NB4 (cell line): Measurements from ENCODE around the gene CASP9.
A peak's percentile ranks its signal among the peaks of the same experiment; 100 is the strongest.
"Not testable (repeated sequence)": the region's sequence is repeated elsewhere in the genome, so short reads cannot be mapped to it uniquely, and the experiment has no call there.

ENCODE experiments used
- DNase-seq: peaks from one replicate; pipeline ENCODE4 v3.0.0; 2010; ENCODE audit warnings: low read depth
- H3K4me3 ChIP-seq: one replicate; pipeline ENCODE4 v1.5.1; 2011; ENCODE audit warnings: mild to moderate bottlenecking, low read depth, low read length, moderate library complexity
- CTCF ChIP-seq: IDR thresholded peaks from one replicate; pipeline ENCODE4 v1.5.1; 2012; ENCODE audit warnings: low read depth, low read length
- MAX ChIP-seq: IDR thresholded peaks from 2 replicates; pipeline ENCODE4 v1.6.1; 2011; ENCODE audit warnings: low read depth, low read length
- MYC ChIP-seq: IDR thresholded peaks from 2 replicates; pipeline ENCODE4 v1.6.1; 2011; ENCODE audit warnings: low read depth, low read length
- POLR2A ChIP-seq: IDR thresholded peaks from 2 replicates; pipeline ENCODE4 v1.6.1; 2011; ENCODE audit warnings: mild to moderate bottlenecking; ENCODE audit not compliant: insufficient read length; ENCODE audit errors: extremely low read depth

Gene CASP9

GRCh38 chr1:15483971-15484370 is 40.0 kb downstream of the CASP9 start:
- H3K4me3 ChIP-seq: no peak overlapping the region
- TF ChIP-seq CTCF: no peak
- no peak for TF ChIP-seq MYC
- no peak for TF ChIP-seq MAX
- TF ChIP-seq POLR2A: no peak
- DNase-seq: no peak

GRCh38 chr1:15482983-15483543 is 41.0 kb downstream of the CASP9 start:
- H3K4me3 ChIP-seq, DNase-seq: not testable (repeated sequence)

- not testable (repeated sequence) for DNase-seq
These were observed 41.6 kb downstream of the CASP9 start for GRCh38 chr1:15482455-15482854.

GRCh38 chr1:15479654-15480347 is 44.2 kb downstream of the CASP9 start:
- DNase-seq: no peak
- H3K4me3 ChIP-seq: no peak overlapping the region
- TF ChIP-seq MAX (no peak), POLR2A (no peak), MYC (no peak), CTCF (no peak)

More at GRCh38 chr1:15482455-15482854, 41.6 kb downstream of the CASP9 start:
- H3K4me3 ChIP-seq: not testable (repeated sequence)

GRCh38 chr1:15477646-15478212 is 46.3 kb downstream of the CASP9 start:
- no peak for DNase-seq
- TF ChIP-seq CTCF (no peak), MAX (no peak), POLR2A (no peak), MYC (no peak)
- no peak overlapping the region for H3K4me3 ChIP-seq

- no peak overlapping the region for H3K4me3 ChIP-seq
- TF ChIP-seq POLR2A (no peak), MYC (no peak), CTCF (no peak)
- peak; percentile 36 for DNase-seq
These were observed 47.1 kb downstream of the CASP9 start for GRCh38 chr1:15476927-15477326.

GRCh38 chr1:15475752-15476314 is 48.2 kb downstream of the CASP9 start, which contains the start of gene CELA2B:
TSS of gene CELA2B (plus strand) at chr1:15476104. CDS start at chr1:15476126, 22 bp downstream.
- DNase-seq: no peak
- TF ChIP-seq CTCF (no peak), MYC (no peak), POLR2A (no peak), MAX (no peak)
- H3K4me3 ChIP-seq: no peak within 1 kb of the TSS
